ACC112 (cell line): ENCODE results near the gene EZR.

Experiments
- H2AFZ ChIP-seq: fragments of 200-600 bp; sonication (generic); one replicate; pipeline ENCODE4 v1.6.0; 2017; ENCODE audit warnings: antibody characterized with exemption, low read length; ENCODE audit not compliant: unreplicated experiment
- H3K27ac ChIP-seq: fragments of 200-600 bp; sonication (generic); 2 replicates; pipeline ENCODE4 v1.5.1; 2014; ENCODE audit warnings: low read depth, mild to moderate bottlenecking, antibody characterized with exemption, low read length, moderate library complexity
- H3K27me3 ChIP-seq: fragments of 200-600 bp; sonication (generic); 2 replicates; pipeline ENCODE4 v1.6.1; 2014; ENCODE audit warnings: mild to moderate bottlenecking, antibody characterized with exemption, low read length, moderate library complexity, mixed read lengths; ENCODE audit not compliant: insufficient read depth
- H3K36me3 ChIP-seq: fragments of 200-600 bp; sonication (generic); 2 replicates; pipeline ENCODE4 v1.6.1; 2016; ENCODE audit warnings: mild to moderate bottlenecking, antibody characterized with exemption, low read length, moderate library complexity, mixed read lengths; ENCODE audit not compliant: insufficient read depth
- H3K4me1 ChIP-seq: fragments of 200-600 bp; sonication (generic); one replicate; pipeline ENCODE4 v1.6.1; 2016; ENCODE audit warnings: low read length, mixed read lengths; ENCODE audit not compliant: insufficient read depth, unreplicated experiment, control insufficient read depth
- H3K4me3 ChIP-seq: fragments of 200-600 bp; sonication (generic); 2 replicates; pipeline ENCODE4 v1.5.1; 2014; ENCODE audit warnings: mild to moderate bottlenecking, low read depth, low read length
- H3K79me2 ChIP-seq: fragments of 200-600 bp; sonication (generic); one replicate; pipeline ENCODE4 v1.6.0; 2016; ENCODE audit warnings: low read length; ENCODE audit not compliant: control insufficient read depth, unreplicated experiment, insufficient read depth

The EZR gene

DNA sequence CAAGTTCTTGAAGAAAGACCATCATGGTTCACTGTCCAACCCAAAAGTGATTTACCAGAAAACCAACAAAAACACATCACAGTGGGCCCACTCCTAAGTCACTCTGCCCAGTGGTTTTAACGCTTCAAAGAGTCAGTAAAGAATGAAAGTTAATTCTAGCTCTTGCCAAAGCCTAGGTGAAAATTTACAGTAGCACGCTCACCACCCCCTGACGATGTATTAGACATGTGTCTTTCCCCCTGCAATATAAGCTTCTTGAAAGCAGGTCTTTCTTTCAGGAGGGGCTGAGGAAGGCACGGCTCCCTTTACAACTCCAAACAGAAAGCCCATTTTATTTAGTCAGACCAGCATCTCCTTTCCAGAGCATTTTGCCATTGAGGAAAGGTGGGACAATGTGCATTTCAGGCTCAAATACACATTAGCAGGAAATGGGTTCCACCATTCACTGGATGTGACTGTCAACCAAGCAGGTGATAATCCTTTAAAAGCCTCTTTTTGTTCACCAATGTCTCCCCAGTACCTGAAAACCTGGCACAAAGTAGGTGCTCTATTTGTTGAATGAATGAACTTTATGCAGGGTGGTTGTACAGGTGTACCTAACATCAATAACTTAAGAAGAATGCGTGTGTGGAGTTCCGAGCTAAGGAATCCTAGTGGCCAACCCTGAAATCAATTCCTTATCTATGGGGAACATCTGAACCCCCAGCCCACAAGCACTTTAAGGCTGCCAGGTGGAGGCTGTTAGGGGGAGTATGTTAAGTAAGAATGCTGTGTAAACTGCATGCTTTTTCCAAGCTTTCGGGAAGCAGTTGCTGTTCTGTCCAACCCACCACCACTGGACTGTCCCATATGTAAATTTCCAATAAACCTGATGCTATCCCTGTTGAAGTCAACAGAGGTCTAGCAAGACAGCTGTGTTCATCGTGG lies 11.4 kb downstream of the EZR start:
- no peaks in the 10 kb centered on the region for H3K27me3 ChIP-seq
- no peak overlapping the region for H3K27ac ChIP-seq
- peaks cover 62% of the 10 kb centered on the region for H3K79me2 ChIP-seq
- peaks cover 8% of the 10 kb centered on the region for H3K4me1 ChIP-seq
- no peak overlapping the region for H2AFZ ChIP-seq
- no peak overlapping the region for H3K4me3 ChIP-seq
- no peaks in the 10 kb centered on the region for H3K36me3 ChIP-seq

- H2AFZ ChIP-seq, result no peak overlapping the region
- H3K4me3 ChIP-seq, result no peak overlapping the region
- H3K36me3 ChIP-seq, result no peaks in the 10 kb centered on the region
- H3K4me1 ChIP-seq, result peaks cover 8% of the 10 kb centered on the region
- H3K27me3 ChIP-seq, result no peaks in the 10 kb centered on the region
- peaks cover 65% of the 10 kb centered on the region for H3K79me2 ChIP-seq
- H3K27ac ChIP-seq, result no peak overlapping the region
Observed at GRCh38 chr6:158805698-158806377, 13.3 kb downstream of the EZR start.

- Histone ChIP-seq H3K4me1 (peaks cover 16% of the 10 kb centered on the region), H3K36me3 (no peaks in the 10 kb centered on the region), H3K27me3 (no peaks in the 10 kb centered on the region), H3K4me3 (no peak overlapping the region), H2AFZ (no peak overlapping the region), H3K79me2 (peaks cover 60% of the 10 kb centered on the region), H3K27ac (no peak overlapping the region)
Observed at GRCh38 chr6:158804207-158804606, 15.0 kb downstream of the EZR start.

DNA sequence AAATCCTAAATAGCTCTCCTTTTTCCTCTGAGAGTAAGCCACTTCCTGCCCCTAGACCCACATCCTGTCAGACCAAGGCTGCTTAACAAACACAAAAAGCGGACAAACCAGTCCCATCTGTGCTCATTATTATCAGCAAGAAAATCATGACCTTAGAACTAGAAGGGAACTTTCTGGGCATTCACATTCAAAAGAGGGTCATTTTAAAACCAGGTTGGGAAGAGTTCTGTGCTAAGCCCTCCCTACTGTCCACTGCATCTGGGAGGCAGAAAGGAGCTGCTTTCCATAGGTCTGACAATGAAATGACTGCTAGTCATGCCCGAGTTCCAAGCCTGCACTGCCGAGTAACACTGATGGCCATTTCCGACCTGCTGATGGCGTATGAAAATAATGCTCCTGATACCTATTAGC lies 15.4 kb downstream of the EZR start:
- Histone ChIP-seq H3K27ac (no peak overlapping the region), H3K4me3 (no peak overlapping the region), H2AFZ (no peak overlapping the region), H3K79me2 (peaks cover 65% of the 10 kb centered on the region), H3K4me1 (peaks cover 21% of the 10 kb centered on the region), H3K36me3 (no peaks in the 10 kb centered on the region), H3K27me3 (no peaks in the 10 kb centered on the region)

DNA sequence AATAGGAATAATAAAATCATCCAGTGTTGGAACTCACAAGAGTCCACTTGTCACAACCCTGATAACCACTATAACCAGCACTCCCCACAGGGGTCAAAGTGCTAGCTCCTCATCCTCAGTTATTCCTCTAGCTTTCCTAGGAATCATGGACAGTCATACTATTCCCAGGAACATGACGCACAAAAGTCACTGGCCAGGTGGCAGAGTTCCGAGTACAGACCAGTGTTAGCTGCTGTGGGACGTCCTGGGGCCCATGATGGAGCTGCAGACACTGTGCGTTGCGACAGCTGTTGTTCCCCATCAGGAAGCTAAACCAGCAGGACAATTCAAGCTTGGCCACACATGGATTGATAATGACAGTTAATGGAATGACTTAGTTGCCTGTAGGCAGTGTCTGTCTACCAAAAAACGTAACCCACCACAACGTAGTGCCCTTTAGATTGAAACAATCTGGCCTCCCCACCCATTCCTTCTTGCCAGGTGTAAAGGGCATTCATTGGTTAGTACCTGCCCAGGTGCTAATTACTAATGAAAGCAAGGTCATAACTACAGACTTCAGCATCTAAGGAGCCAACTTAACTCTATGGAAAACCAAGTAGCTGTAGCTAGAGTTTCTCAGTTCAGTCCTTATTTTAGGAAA lies 17.4 kb downstream of the EZR start:
- Histone ChIP-seq H3K4me3 (no peak overlapping the region), H2AFZ (no peak overlapping the region), H3K27me3 (no peaks in the 10 kb centered on the region), H3K36me3 (no peaks in the 10 kb centered on the region), H3K4me1 (peaks cover 31% of the 10 kb centered on the region), H3K27ac (no peak overlapping the region), H3K79me2 (peaks cover 71% of the 10 kb centered on the region)

GRCh38 chr6:158799051-158799792 lies 19.9 kb downstream of the EZR start:
- peaks cover 31% of the 10 kb centered on the region for H3K4me1 ChIP-seq
- peaks cover 79% of the 10 kb centered on the region for H3K79me2 ChIP-seq
- no peaks in the 10 kb centered on the region for H3K27me3 ChIP-seq
- H3K27ac ChIP-seq, result no peak overlapping the region
- H3K36me3 ChIP-seq, result no peaks in the 10 kb centered on the region
- H3K4me3 ChIP-seq, result no peak overlapping the region
- H2AFZ ChIP-seq, result no peak overlapping the region

DNA sequence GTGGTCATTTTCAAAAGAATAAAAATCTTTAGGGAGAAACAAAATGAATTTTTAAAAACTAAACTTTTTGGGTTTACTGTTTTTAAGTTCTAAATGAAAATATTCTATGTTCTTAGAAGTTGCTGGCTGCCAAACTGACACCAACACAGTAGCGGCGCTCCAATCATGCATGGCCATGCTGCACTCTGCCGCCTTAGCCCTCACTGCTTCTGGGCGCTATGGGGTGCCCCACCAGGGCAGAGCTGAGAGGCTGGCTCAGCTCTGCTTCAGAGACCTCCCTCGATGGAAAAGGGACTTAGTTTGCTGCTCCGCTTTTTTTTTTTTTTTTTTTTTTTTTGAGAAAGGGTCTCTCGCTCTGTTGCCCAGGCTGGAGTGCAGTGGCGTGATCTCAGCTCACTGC lies 20.9 kb downstream of the EZR start:
- Histone ChIP-seq H3K79me2 (peaks cover 81% of the 10 kb centered on the region), H2AFZ (no peak overlapping the region), H3K4me1 (peaks cover 25% of the 10 kb centered on the region), H3K27ac (peak overlapping the region; percentile 2; the same call in 1 of the 2 replicates), H3K4me3 (no peak overlapping the region), H3K36me3 (no peaks in the 10 kb centered on the region), H3K27me3 (no peaks in the 10 kb centered on the region)

DNA sequence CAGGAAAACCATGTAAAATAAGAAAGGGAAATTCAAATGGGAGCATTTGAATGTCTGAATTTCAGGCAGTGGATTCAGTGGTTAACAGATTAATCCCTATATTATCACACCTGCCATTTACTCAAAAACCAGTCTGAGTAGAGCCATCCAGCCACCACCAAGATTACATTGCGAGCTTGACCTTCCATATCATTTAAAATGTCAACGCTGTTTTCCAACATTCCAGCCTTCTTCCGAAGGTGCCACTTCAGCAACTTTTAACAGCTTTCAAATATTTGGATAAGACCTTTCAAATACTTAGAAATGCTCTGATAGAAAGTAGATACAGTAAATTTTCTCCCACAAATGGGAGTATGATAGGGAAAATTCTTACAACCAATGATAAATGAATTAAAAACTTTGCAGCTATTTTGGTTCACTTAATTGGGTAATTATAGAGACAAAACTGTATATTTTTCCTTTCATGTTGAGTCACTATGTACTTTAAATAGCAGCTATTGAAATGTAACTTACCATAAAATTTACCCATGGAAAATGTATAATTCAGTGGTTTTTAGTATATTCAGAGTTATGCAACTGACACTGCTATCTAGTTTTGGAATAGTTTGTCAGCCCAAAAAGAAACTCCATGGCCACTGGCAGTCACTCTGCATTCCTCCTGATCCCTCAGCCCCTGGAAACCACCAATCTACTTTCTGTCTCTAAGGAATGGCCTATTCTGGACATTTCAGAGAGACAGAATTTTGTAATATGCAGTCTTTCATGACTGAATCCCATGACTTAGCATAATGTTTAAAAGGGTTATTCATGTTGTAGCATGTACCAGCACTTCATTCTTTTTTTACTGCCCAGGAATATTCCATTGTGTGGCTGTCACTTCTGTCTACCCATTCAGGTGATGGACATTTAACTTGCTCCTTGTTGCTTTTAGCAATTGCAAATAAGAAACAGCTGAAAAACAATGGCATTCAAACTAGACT lies 21.5 kb downstream of the EZR start:
- Histone ChIP-seq H3K4me3 (no peak overlapping the region), H3K27ac (peak overlapping the region; percentile 2; the same call in 1 of the 2 replicates), H2AFZ (no peak overlapping the region), H3K36me3 (no peaks in the 10 kb centered on the region), H3K4me1 (peaks cover 23% of the 10 kb centered on the region), H3K27me3 (no peaks in the 10 kb centered on the region), H3K79me2 (peaks cover 81% of the 10 kb centered on the region)

GRCh38 chr6:158796353-158796752 lies 22.8 kb downstream of the EZR start:
- H3K4me3 ChIP-seq, result no peak overlapping the region
- H3K79me2 ChIP-seq, result peaks cover 79% of the 10 kb centered on the region
- no peaks in the 10 kb centered on the region for H3K27me3 ChIP-seq
- H2AFZ ChIP-seq, result no peak overlapping the region
- no peaks in the 10 kb centered on the region for H3K36me3 ChIP-seq
- H3K4me1 ChIP-seq, result peaks cover 23% of the 10 kb centered on the region
- no peak overlapping the region for H3K27ac ChIP-seq
